Astrocyte (in vitro differentiated cells and primary cell): ENCODE results near the gene ZEB2.

ENCODE experiments used
- EZH2 ChIP-seq: IDR thresholded peaks from 2 replicates; pipeline ENCODE4 v1.6.1; 2012; ENCODE audit warnings: mild to moderate bottlenecking, low read length, inconsistent platforms; ENCODE audit not compliant: insufficient read depth
- TF ChIP-seq, protein P1 (sequence below): IDR thresholded peaks from 2 replicates; pipeline ENCODE4 v1.5.1; 2011; ENCODE audit warnings: low read depth, mild to moderate bottlenecking, inconsistent platforms, low read length, moderate library complexity; ENCODE audit not compliant: insufficient read depth

DNA sequence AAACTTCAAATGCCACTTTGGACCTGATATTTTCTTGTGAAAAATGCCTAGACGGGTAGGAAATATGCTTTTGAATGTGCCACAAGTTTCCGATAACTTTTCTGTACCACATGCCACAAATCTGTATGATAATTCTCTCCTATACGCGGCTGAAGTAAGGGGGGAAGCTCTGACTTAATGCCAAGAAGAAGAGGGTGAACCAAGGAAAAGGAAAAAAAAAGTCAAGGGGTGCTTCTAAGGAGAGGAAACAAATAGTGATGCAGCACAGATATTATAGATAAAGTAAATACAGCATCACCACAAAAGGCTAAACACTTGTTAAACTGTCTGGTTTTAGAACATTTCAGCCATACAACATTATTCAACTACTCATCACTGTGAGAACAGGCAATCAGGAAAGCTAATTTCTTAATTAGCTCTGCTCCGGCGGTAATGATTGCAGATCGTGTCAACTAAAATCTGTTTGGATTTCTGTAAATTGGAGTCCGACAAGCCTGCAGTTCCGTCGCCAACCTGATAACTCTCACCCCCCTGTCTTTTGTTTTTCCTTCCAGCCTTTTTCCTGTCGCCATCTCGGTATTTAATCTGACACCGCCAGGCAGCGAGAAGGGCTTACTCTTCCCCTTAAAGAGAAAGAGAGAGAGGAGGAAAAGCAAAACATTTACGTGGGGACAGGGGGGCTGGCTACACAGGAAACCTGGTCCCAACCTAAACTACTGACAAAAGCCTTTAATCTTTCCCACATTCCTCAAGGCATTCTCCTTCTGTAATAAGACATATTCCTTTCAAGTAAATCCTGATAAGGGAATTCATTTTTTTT lies 67.5 kb downstream of the ZEB2 start:
- TF ChIP-seq, protein P1, sequence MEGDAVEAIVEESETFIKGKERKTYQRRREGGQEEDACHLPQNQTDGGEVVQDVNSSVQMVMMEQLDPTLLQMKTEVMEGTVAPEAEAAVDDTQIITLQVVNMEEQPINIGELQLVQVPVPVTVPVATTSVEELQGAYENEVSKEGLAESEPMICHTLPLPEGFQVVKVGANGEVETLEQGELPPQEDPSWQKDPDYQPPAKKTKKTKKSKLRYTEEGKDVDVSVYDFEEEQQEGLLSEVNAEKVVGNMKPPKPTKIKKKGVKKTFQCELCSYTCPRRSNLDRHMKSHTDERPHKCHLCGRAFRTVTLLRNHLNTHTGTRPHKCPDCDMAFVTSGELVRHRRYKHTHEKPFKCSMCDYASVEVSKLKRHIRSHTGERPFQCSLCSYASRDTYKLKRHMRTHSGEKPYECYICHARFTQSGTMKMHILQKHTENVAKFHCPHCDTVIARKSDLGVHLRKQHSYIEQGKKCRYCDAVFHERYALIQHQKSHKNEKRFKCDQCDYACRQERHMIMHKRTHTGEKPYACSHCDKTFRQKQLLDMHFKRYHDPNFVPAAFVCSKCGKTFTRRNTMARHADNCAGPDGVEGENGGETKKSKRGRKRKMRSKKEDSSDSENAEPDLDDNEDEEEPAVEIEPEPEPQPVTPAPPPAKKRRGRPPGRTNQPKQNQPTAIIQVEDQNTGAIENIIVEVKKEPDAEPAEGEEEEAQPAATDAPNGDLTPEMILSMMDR, result peak; percentile 39
- TF ChIP-seq EZH2, result no peak
